ENCODE data around the gene SRL.
"Not testable (repeated sequence)": the region's sequence is repeated elsewhere in the genome, so short reads cannot be mapped to it uniquely, and the experiment has no call there.

Gene SRL

GRCh38 chr16:4217204-4218131, 24.4 kb downstream of the SRL start:
- Mint-ChIP-seq H3K4me3 (no peak overlapping the region), H3K4me1 (no peaks in the 10 kb centered on the region), H3K27me3 (no peaks in the 10 kb centered on the region), H3K36me3 (no peaks in the 10 kb centered on the region), H3K9me3 (no peaks in the 10 kb centered on the region), H3K27ac (no peak overlapping the region)

GRCh38 chr16:4216596-4216995, 25.3 kb downstream of the SRL start:
- Mint-ChIP-seq H3K4me3 (no peak overlapping the region), H3K36me3 (no peaks in the 10 kb centered on the region), H3K27ac (no peak overlapping the region)

GRCh38 chr16:4215106-4215505, 26.8 kb downstream of the SRL start:
- no peaks in the 10 kb centered on the region for H3K36me3 Mint-ChIP-seq

More at GRCh38 chr16:4216596-4216995, 25.3 kb downstream of the SRL start:
- no peaks in the 10 kb centered on the region for H3K4me1 Mint-ChIP-seq
- H3K27me3 Mint-ChIP-seq: no peaks in the 10 kb centered on the region
- no peaks in the 10 kb centered on the region for H3K9me3 Mint-ChIP-seq

GRCh38 chr16:4214215-4214621, 27.7 kb downstream of the SRL start:
- H3K36me3 Mint-ChIP-seq: no peaks in the 10 kb centered on the region
- no peak overlapping the region for H3K27ac Mint-ChIP-seq
- H3K4me3 Mint-ChIP-seq: no peak overlapping the region
- no peaks in the 10 kb centered on the region for H3K27me3 Mint-ChIP-seq
- no peaks in the 10 kb centered on the region for H3K9me3 Mint-ChIP-seq
- no peaks in the 10 kb centered on the region for H3K4me1 Mint-ChIP-seq

More at GRCh38 chr16:4215106-4215505, 26.8 kb downstream of the SRL start:
- Mint-ChIP-seq H3K4me3 (no peak overlapping the region), H3K4me1 (no peaks in the 10 kb centered on the region), H3K9me3 (no peaks in the 10 kb centered on the region), H3K27ac (no peak overlapping the region), H3K27me3 (no peaks in the 10 kb centered on the region)

- H3K4me1 Mint-ChIP-seq: no peaks in the 10 kb centered on the region
- no peaks in the 10 kb centered on the region for H3K36me3 Mint-ChIP-seq
- H3K4me3 Mint-ChIP-seq: no peak overlapping the region
- H3K9me3 Mint-ChIP-seq: no peaks in the 10 kb centered on the region
- no peak overlapping the region for H3K27ac Mint-ChIP-seq
- no peaks in the 10 kb centered on the region for H3K27me3 Mint-ChIP-seq
Measured at GRCh38 chr16:4213737-4214136, 28.1 kb downstream of the SRL start.

- Mint-ChIP-seq H3K4me3 (no peak overlapping the region), H3K27ac (peak overlapping the region; percentile 20), H3K9me3 (no peaks in the 10 kb centered on the region), H3K27me3 (no peaks in the 10 kb centered on the region), H3K36me3 (no peaks in the 10 kb centered on the region), H3K4me1 (peaks cover 1% of the 10 kb centered on the region)
Measured at GRCh38 chr16:4212934-4213296, 29.0 kb downstream of the SRL start.

- H3K27ac Mint-ChIP-seq: peak overlapping the region; percentile 20
Measured at GRCh38 chr16:4212211-4212933, 29.5 kb downstream of the SRL start.

GRCh38 chr16:4211445-4212210, 30.3 kb downstream of the SRL start:
- H3K27me3 Mint-ChIP-seq, H3K27ac Mint-ChIP-seq, H3K4me3 Mint-ChIP-seq, H3K36me3 Mint-ChIP-seq, H3K9me3 Mint-ChIP-seq: not testable (repeated sequence)
- H3K4me1 Mint-ChIP-seq: peaks cover 14% of the 10 kb centered on the region

More at GRCh38 chr16:4212211-4212933, 29.5 kb downstream of the SRL start:
- Mint-ChIP-seq H3K4me3 (no peak overlapping the region), H3K9me3 (no peaks in the 10 kb centered on the region), H3K36me3 (no peaks in the 10 kb centered on the region), H3K4me1 (peaks cover 6% of the 10 kb centered on the region), H3K27me3 (no peaks in the 10 kb centered on the region)

- H3K4me3 Mint-ChIP-seq: no peak overlapping the region
- peaks cover 15% of the 10 kb centered on the region for H3K4me1 Mint-ChIP-seq
- no peaks in the 10 kb centered on the region for H3K9me3 Mint-ChIP-seq
- H3K27ac Mint-ChIP-seq: no peak overlapping the region
- no peaks in the 10 kb centered on the region for H3K36me3 Mint-ChIP-seq
- no peaks in the 10 kb centered on the region for H3K27me3 Mint-ChIP-seq
Measured at GRCh38 chr16:4209666-4210065, 32.2 kb downstream of the SRL start.

- Mint-ChIP-seq H3K36me3 (no peaks in the 10 kb centered on the region), H3K27me3 (no peaks in the 10 kb centered on the region), H3K4me3 (no peak overlapping the region), H3K9me3 (no peaks in the 10 kb centered on the region), H3K27ac (no peak overlapping the region), H3K4me1 (peaks cover 15% of the 10 kb centered on the region)
Measured at GRCh38 chr16:4208341-4208751, 33.5 kb downstream of the SRL start.

- Mint-ChIP-seq H3K4me3 (no peak overlapping the region), H3K27me3 (no peaks in the 10 kb centered on the region), H3K36me3 (no peaks in the 10 kb centered on the region)
Measured at GRCh38 chr16:4207683-4208340, 34.1 kb downstream of the SRL start.

GRCh38 chr16:4207229-4207628, 34.7 kb downstream of the SRL start:
- H3K4me3 Mint-ChIP-seq: peak overlapping the region; percentile 32
- H3K9me3 Mint-ChIP-seq: no peaks in the 10 kb centered on the region
- H3K27ac Mint-ChIP-seq: no peak overlapping the region
- no peaks in the 10 kb centered on the region for H3K36me3 Mint-ChIP-seq
- H3K4me1 Mint-ChIP-seq: peaks cover 15% of the 10 kb centered on the region
- no peaks in the 10 kb centered on the region for H3K27me3 Mint-ChIP-seq

More at GRCh38 chr16:4207683-4208340, 34.1 kb downstream of the SRL start:
- Mint-ChIP-seq H3K4me1 (peaks cover 15% of the 10 kb centered on the region), H3K27ac (no peak overlapping the region), H3K9me3 (no peaks in the 10 kb centered on the region)

- H3K36me3 Mint-ChIP-seq: no peaks in the 10 kb centered on the region
- H3K4me3 Mint-ChIP-seq: peak overlapping the region; percentile 32
- H3K27me3 Mint-ChIP-seq: no peaks in the 10 kb centered on the region
- H3K27ac Mint-ChIP-seq: no peak overlapping the region
- H3K4me1 Mint-ChIP-seq: peaks cover 15% of the 10 kb centered on the region
- no peaks in the 10 kb centered on the region for H3K9me3 Mint-ChIP-seq
Measured at GRCh38 chr16:4206680-4207079, 35.2 kb downstream of the SRL start.

GRCh38 chr16:4205971-4206370, 35.9 kb downstream of the SRL start:
- no peak overlapping the region for H3K4me3 Mint-ChIP-seq
- no peaks in the 10 kb centered on the region for H3K36me3 Mint-ChIP-seq
- H3K4me1 Mint-ChIP-seq: peaks cover 15% of the 10 kb centered on the region
- no peaks in the 10 kb centered on the region for H3K9me3 Mint-ChIP-seq
- H3K27me3 Mint-ChIP-seq: no peaks in the 10 kb centered on the region
- H3K27ac Mint-ChIP-seq: no peak overlapping the region

GRCh38 chr16:4204521-4204920, 37.4 kb downstream of the SRL start:
- Mint-ChIP-seq H3K27me3 (no peaks in the 10 kb centered on the region), H3K27ac (no peak overlapping the region), H3K4me1 (peaks cover 15% of the 10 kb centered on the region), H3K9me3 (no peaks in the 10 kb centered on the region), H3K36me3 (no peaks in the 10 kb centered on the region), H3K4me3 (no peak overlapping the region)

Data from activated naive CD4-positive, alpha-beta T cell treated with anti-CD3 and anti-CD28 coated beads, Interleukin-2, amount 50 U/mL, for 24 hours (primary cell).